Ishikawa (cell line): Measurements from ENCODE around the gene MYCL.
A peak's percentile ranks its signal among the peaks of the same experiment; 100 is the strongest.

ENCODE experiments used
- CEBPB ChIP-seq: IDR thresholded peaks from 2 replicates; pipeline ENCODE4 v1.6.1; 2012
- EP300 ChIP-seq: IDR thresholded peaks from 2 replicates; pipeline ENCODE4 v1.6.1; 2012; ENCODE audit warnings: borderline replicate concordance
- FOXM1 ChIP-seq: IDR thresholded peaks from 2 replicates; pipeline ENCODE4 v1.6.1; 2012; ENCODE audit warnings: low read depth, borderline replicate concordance
- NFIC ChIP-seq: IDR thresholded peaks from 2 replicates; pipeline ENCODE4 v1.6.1; 2012
- RAD21 ChIP-seq: IDR thresholded peaks from 2 replicates; pipeline ENCODE4 v1.6.1; 2012; ENCODE audit warnings: low read depth
- REST ChIP-seq: IDR thresholded peaks from 2 replicates; pipeline ENCODE4 v1.6.1; 2012; ENCODE audit warnings: low read depth, mild to moderate bottlenecking
- TAF1 ChIP-seq: IDR thresholded peaks from 2 replicates; pipeline ENCODE4 v1.6.1; 2012; ENCODE audit warnings: low read depth, mild to moderate bottlenecking
- TCF12 ChIP-seq: IDR thresholded peaks from 2 replicates; pipeline ENCODE4 v1.6.1; 2012; ENCODE audit warnings: low read depth
- TEAD4 ChIP-seq: IDR thresholded peaks from 2 replicates; pipeline ENCODE4 v1.6.1; 2012
- YY1 ChIP-seq: IDR thresholded peaks from 2 replicates; pipeline ENCODE4 v1.6.1; 2012; ENCODE audit warnings: low read depth
- ZBTB7A ChIP-seq: IDR thresholded peaks from 2 replicates; pipeline ENCODE4 v1.6.1; 2012; ENCODE audit warnings: low read depth

- no peak for TF ChIP-seq REST
- peak; percentile 59; the same call in 1 of the 2 replicates for TF ChIP-seq EP300
- TF ChIP-seq RAD21 = no peak
- no peak for TF ChIP-seq YY1
- TF ChIP-seq CEBPB = no peak
- no peak for TF ChIP-seq TEAD4
- TF ChIP-seq NFIC = peak; percentile 57; the same call in 1 of the 2 replicates
- no peak for TF ChIP-seq FOXM1
- no peak for TF ChIP-seq TAF1
- TF ChIP-seq ZBTB7A = no peak
- peak; percentile 71; the same call in 1 of the 2 replicates for TF ChIP-seq TCF12
Measured at GRCh38 chr1:39926343-39926793, 24.7 kb upstream of the MYCL start.
